Neural cell (in vitro differentiated cells): ENCODE results near the gene CRK. TPM values are rescaled to one million over a fixed set of nuclear protein-coding genes. Genes with fewer than 3 reads are reported as not detected.
A peak's percentile ranks its signal among the peaks of the same experiment; 100 is the strongest.

Source experiments
- H2AFZ ChIP-seq: fragments of 200-600, 300-800 bp; sonication (generic), shearing (Covaris generic); 2 replicates; pipeline ENCODE4 v1.6.0; 2014; ENCODE audit warnings: low read depth, mild to moderate bottlenecking, antibody characterized with exemption, low read length, moderate library complexity
- H3F3A ChIP-seq: fragments of 200-600 bp; shearing (Covaris generic); 2 replicates; pipeline ENCODE4 v1.6.1; 2016; ENCODE audit warnings: mild to moderate bottlenecking, moderate library complexity, mixed read lengths, antibody characterized with exemption, low read length; ENCODE audit not compliant: insufficient read depth, poor library complexity, severe bottlenecking
- H3K27ac ChIP-seq: fragments of 200-600, 300-800 bp; sonication (generic), shearing (Covaris generic); 2 replicates; pipeline ENCODE4 v1.5.1; 2014; ENCODE audit warnings: mild to moderate bottlenecking, low read length, moderate library complexity
- H3K27me3 ChIP-seq: fragments of 300-800, 200-600 bp; sonication (generic), shearing (Covaris generic); 2 replicates; pipeline ENCODE4 v1.6.0; 2014; ENCODE audit warnings: mild to moderate bottlenecking, low read depth, low read length, moderate library complexity; ENCODE audit not compliant: insufficient read depth
- H3K36me3 ChIP-seq: fragments of 300-800, 200-600 bp; sonication (generic), shearing (Covaris generic); 2 replicates; pipeline ENCODE4 v1.5.1; 2014; ENCODE audit warnings: mild to moderate bottlenecking, antibody characterized with exemption, low read length, moderate library complexity; ENCODE audit not compliant: insufficient read depth
- H3K4me2 ChIP-seq: fragments of 300-800, 200-600 bp; sonication (generic), shearing (Covaris generic); 2 replicates; pipeline ENCODE4 v1.6.0; 2014; ENCODE audit warnings: mild to moderate bottlenecking, low read length
- H3K4me3 ChIP-seq: fragments of 300-800, 200-600 bp; sonication (generic), shearing (Covaris generic); 2 replicates; pipeline ENCODE4 v1.5.1; 2014; ENCODE audit warnings: mild to moderate bottlenecking, low read length, moderate library complexity
- H3K79me2 ChIP-seq: fragments of 200-600 bp; shearing (Covaris generic); replicated peaks from 2 replicates; pipeline ENCODE4 v1.6.0; 2014; ENCODE audit warnings: mild to moderate bottlenecking, low read length, moderate library complexity; ENCODE audit not compliant: insufficient read depth
- H3K9ac ChIP-seq: fragments of 300-800, 200-600 bp; sonication (generic), shearing (Covaris generic); 2 replicates; pipeline ENCODE4 v1.6.1; 2016; ENCODE audit warnings: mild to moderate bottlenecking, low read length, mixed read lengths
- H3K9me2 ChIP-seq: fragments of 200-600 bp; shearing (Covaris generic); 2 replicates; pipeline ENCODE4 v1.6.1; 2016; ENCODE audit warnings: mild to moderate bottlenecking, low read length, mixed read lengths; ENCODE audit not compliant: insufficient read depth
- H3K9me3 ChIP-seq: fragments of 200-600, 300-800 bp; sonication (generic), shearing (Covaris generic); 2 replicates; pipeline ENCODE4 v1.6.1; 2016; ENCODE audit warnings: mild to moderate bottlenecking, mixed run types, low read length, moderate library complexity, mixed read lengths
- H4K20me1 ChIP-seq: fragments of 200-600 bp; shearing (Covaris generic); 2 replicates; pipeline ENCODE4 v1.6.1; 2016; ENCODE audit warnings: mild to moderate bottlenecking, mixed run types; ENCODE audit not compliant: insufficient read depth
- EP300 ChIP-seq: fragments of 450-650 bp; conservative IDR thresholded peaks from 2 replicates; pipeline ENCODE4 v1.6.1; 2014; ENCODE audit warnings: antibody characterized with exemption, mild to moderate bottlenecking, moderate library complexity; ENCODE audit not compliant: poor library complexity, severe bottlenecking
- EZH2 ChIP-seq: fragments of 200-600, 300-800 bp; shearing (Covaris generic), sonication (generic); IDR thresholded peaks from 2 replicates; pipeline ENCODE4 v1.6.1; 2014; ENCODE audit warnings: antibody characterized with exemption, low read length, borderline replicate concordance, mild to moderate bottlenecking; ENCODE audit not compliant: insufficient read depth, poor library complexity, severe bottlenecking
- MXI1 ChIP-seq: fragments of 450-650 bp; conservative IDR thresholded peaks from 2 replicates; pipeline ENCODE4 v1.6.1; 2014; ENCODE audit warnings: antibody characterized with exemption, mild to moderate bottlenecking; ENCODE audit not compliant: poor library complexity, severe bottlenecking
- POLR2AphosphoS5 ChIP-seq: IDR thresholded peaks from 2 replicates; pipeline ENCODE4 v1.6.1; 2012
- RAD21 ChIP-seq: fragments of 450-650 bp; conservative IDR thresholded peaks from 2 replicates; pipeline ENCODE4 v1.6.1; 2014; ENCODE audit warnings: antibody characterized with exemption, mild to moderate bottlenecking, moderate library complexity
- SMC3 ChIP-seq: fragments of 450-650 bp; conservative IDR thresholded peaks from 2 replicates; pipeline ENCODE4 v1.6.1; 2014; ENCODE audit warnings: antibody characterized with exemption, mild to moderate bottlenecking, moderate library complexity; ENCODE audit not compliant: poor library complexity
- TAF1 ChIP-seq: IDR thresholded peaks from 2 replicates; pipeline ENCODE4 v1.6.1; 2012; ENCODE audit warnings: low read depth
- polyA plus RNA-seq: library from polyadenylated mRNA; depleted of rRNA; stranded (reverse); fragments of >200 nt; gene quantifications from 2 replicates; pipeline ENCODE4 v1.2.3, GENCODE V29; 2014
- TF ChIP-seq, protein P1 (sequence below): fragments of 450-650 bp; IDR thresholded peaks from 2 replicates; pipeline ENCODE4 v1.5.1; 2014; ENCODE audit warnings: antibody characterized with exemption, mild to moderate bottlenecking, moderate library complexity; ENCODE audit not compliant: poor library complexity, severe bottlenecking
- TF ChIP-seq, protein P2 (sequence below): IDR thresholded peaks from 2 replicates; pipeline ENCODE4 v1.6.1; 2012; ENCODE audit warnings: borderline replicate concordance

The CRK gene
- polyA plus RNA-seq, 1 donor from 2014 or later = 111 TPM

- no peaks in the 10 kb centered on the region for H3K36me3 ChIP-seq
- H3K79me2 ChIP-seq = peaks cover 26% of the 10 kb centered on the region
- TF ChIP-seq POLR2AphosphoS5 (no peak), EZH2 (no peak), TAF1 (no peak), MXI1 (no peak), SMC3 (no peak), RAD21 (no peak), EP300 (no peak)
- TF ChIP-seq, protein P1, sequence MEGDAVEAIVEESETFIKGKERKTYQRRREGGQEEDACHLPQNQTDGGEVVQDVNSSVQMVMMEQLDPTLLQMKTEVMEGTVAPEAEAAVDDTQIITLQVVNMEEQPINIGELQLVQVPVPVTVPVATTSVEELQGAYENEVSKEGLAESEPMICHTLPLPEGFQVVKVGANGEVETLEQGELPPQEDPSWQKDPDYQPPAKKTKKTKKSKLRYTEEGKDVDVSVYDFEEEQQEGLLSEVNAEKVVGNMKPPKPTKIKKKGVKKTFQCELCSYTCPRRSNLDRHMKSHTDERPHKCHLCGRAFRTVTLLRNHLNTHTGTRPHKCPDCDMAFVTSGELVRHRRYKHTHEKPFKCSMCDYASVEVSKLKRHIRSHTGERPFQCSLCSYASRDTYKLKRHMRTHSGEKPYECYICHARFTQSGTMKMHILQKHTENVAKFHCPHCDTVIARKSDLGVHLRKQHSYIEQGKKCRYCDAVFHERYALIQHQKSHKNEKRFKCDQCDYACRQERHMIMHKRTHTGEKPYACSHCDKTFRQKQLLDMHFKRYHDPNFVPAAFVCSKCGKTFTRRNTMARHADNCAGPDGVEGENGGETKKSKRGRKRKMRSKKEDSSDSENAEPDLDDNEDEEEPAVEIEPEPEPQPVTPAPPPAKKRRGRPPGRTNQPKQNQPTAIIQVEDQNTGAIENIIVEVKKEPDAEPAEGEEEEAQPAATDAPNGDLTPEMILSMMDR = no peak
- TF ChIP-seq, protein P2, sequence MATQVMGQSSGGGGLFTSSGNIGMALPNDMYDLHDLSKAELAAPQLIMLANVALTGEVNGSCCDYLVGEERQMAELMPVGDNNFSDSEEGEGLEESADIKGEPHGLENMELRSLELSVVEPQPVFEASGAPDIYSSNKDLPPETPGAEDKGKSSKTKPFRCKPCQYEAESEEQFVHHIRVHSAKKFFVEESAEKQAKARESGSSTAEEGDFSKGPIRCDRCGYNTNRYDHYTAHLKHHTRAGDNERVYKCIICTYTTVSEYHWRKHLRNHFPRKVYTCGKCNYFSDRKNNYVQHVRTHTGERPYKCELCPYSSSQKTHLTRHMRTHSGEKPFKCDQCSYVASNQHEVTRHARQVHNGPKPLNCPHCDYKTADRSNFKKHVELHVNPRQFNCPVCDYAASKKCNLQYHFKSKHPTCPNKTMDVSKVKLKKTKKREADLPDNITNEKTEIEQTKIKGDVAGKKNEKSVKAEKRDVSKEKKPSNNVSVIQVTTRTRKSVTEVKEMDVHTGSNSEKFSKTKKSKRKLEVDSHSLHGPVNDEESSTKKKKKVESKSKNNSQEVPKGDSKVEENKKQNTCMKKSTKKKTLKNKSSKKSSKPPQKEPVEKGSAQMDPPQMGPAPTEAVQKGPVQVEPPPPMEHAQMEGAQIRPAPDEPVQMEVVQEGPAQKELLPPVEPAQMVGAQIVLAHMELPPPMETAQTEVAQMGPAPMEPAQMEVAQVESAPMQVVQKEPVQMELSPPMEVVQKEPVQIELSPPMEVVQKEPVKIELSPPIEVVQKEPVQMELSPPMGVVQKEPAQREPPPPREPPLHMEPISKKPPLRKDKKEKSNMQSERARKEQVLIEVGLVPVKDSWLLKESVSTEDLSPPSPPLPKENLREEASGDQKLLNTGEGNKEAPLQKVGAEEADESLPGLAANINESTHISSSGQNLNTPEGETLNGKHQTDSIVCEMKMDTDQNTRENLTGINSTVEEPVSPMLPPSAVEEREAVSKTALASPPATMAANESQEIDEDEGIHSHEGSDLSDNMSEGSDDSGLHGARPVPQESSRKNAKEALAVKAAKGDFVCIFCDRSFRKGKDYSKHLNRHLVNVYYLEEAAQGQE = no peak
- no peak overlapping the region for H3K9ac ChIP-seq
- H3K27me3 ChIP-seq = no peaks in the 10 kb centered on the region
- H3K9me3 ChIP-seq = no peaks in the 10 kb centered on the region
- no peak overlapping the region for H3K27ac ChIP-seq
- H4K20me1 ChIP-seq = peaks cover 8% of the 10 kb centered on the region
- H3K4me2 ChIP-seq = no peak overlapping the region
- H3F3A ChIP-seq = peaks cover 4% of the 10 kb centered on the region
- no peak overlapping the region for H2AFZ ChIP-seq
- no peaks in the 10 kb centered on the region for H3K9me2 ChIP-seq
- no peak overlapping the region for H3K4me3 ChIP-seq
Observed at GRCh38 chr17:1402262-1402586, 53.8 kb downstream of the CRK start.

DNA sequence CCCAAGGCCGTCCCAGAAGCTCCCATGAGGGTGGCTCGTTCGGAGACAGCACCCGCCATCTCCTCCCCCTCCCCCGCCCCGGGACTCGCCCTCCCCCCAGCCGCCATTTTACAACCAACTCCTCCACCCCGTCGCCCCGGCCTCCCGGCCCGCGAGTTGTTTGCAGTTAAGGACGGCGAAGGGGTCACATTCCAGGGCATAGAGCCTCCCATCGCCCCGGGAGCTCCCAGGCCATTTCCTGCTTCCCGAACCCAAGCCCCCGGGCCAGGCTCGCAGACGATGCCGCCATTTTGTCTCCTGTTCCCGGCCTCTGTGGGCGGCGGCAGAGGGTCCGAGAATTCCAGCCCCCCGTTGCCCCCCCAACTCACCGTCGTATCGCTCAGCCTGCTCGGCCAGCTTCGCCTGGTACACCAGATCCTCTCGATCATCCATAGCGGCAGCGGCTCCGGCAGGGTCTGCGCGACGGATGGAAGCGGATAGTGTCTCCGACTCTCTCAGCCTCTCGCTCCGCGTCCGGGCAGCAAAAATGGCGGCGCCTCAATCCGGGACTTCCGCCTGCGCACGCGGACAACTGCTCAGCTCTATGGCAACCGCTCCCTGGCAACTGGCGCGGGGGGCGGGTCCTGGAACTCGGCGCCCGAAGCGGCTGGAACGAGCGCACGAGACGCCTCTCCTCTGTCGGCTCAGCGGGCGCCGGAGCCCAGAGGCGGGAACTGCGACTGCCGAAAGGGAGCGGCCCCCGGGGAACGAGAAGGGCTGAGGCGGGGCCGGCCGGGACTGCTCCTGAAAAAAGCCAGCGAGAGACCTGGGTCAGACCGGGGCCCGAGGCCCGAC, 56.1 kb downstream of the CRK start, which contains the start of gene YWHAE:
Gene YWHAE (minus strand): TSS at position 544 of the 834 bp plus-strand sequence. CDS start 112 bp downstream, at position 432.
- peaks cover 17% of the 10 kb centered on the region for H4K20me1 ChIP-seq

More for the DNA sequence above, 56.1 kb downstream of the CRK start, which contains the start of gene YWHAE:
- Histone ChIP-seq H3K4me3 (peak within 1 kb of the TSS; percentile 90), H3F3A (peaks cover 4% of the 10 kb centered on the region), H3K27me3 (no peaks in the 10 kb centered on the region), H3K36me3 (no peaks in the 10 kb centered on the region), H3K79me2 (peaks cover 50% of the 10 kb centered on the region), H3K9ac (peak within 1 kb of the TSS; percentile 99), H3K9me3 (no peaks in the 10 kb centered on the region), H3K9me2 (no peaks in the 10 kb centered on the region), H2AFZ (peak within 1 kb of the TSS; percentile 93), H3K4me2 (peak within 1 kb of the TSS; percentile 66), H3K27ac (peak within 1 kb of the TSS; percentile 99)
- peak; percentile 66 for TF ChIP-seq EP300
- TF ChIP-seq, protein P2 = peak; percentile 98
- peak; percentile 29 for TF ChIP-seq RAD21
- TF ChIP-seq MXI1 = peak; percentile 95
- TF ChIP-seq, protein P1 = no peak
- peak; percentile 99 for TF ChIP-seq POLR2AphosphoS5
- TF ChIP-seq EZH2 = no peak
- peak; percentile 98 for TF ChIP-seq TAF1
- TF ChIP-seq SMC3 = peak; percentile 21
